Keratinocyte (primary cell): ENCODE results near the gene GTPBP1. TPM values are rescaled to one million over a fixed set of nuclear protein-coding genes. Genes with fewer than 3 reads are reported as not detected.
A peak's percentile ranks its signal among the peaks of the same experiment; 100 is the strongest.

Experiments used
- DNase-seq: peaks from one replicate; pipeline ENCODE4 v3.0.0-alpha.2; 2011; ENCODE audit warnings: low read depth, missing footprints, low spot score
- FAIRE-seq: peaks from 2 replicates; lab custom pipeline; 2011; peaks lifted over from hg19 to GRCh38; lab: Jason Lieb, UNC
- H2AFZ ChIP-seq: 2 replicates; pipeline ENCODE4 v1.6.0; 2012; ENCODE audit warnings: low read length, control low read depth, inconsistent platforms; ENCODE audit not compliant: control insufficient read depth
- H3K27ac ChIP-seq: 2 replicates; pipeline ENCODE4 v1.5.1; 2011; ENCODE audit warnings: low read length; ENCODE audit not compliant: control insufficient read depth, insufficient read depth
- H3K27me3 ChIP-seq: 3 replicates; pipeline ENCODE4 v1.6.0; 2011; ENCODE audit warnings: low read length; ENCODE audit not compliant: control insufficient read depth, insufficient read depth; ENCODE audit errors: extremely low read depth
- H3K36me3 ChIP-seq, 2 experiments: 2 replicates in 1 of 2; 3 replicates in 1 of 2; pipeline ENCODE4 v1.5.1; 2011; ENCODE audit warnings: low read length in 2 of 2, mild to moderate bottlenecking in 1 of 2; ENCODE audit not compliant: control insufficient read depth in 2 of 2, insufficient read depth in 2 of 2; ENCODE audit errors: extremely low read depth in 1 of 2
- H3K4me1 ChIP-seq: 3 replicates; pipeline ENCODE4 v1.5.1; 2011; ENCODE audit warnings: low read length; ENCODE audit not compliant: control insufficient read depth, insufficient read depth; ENCODE audit errors: extremely low read depth
- H3K4me2 ChIP-seq: 3 replicates; pipeline ENCODE4 v1.6.0; 2011; ENCODE audit warnings: low read depth, low read length; ENCODE audit not compliant: control insufficient read depth, insufficient read depth; ENCODE audit errors: extremely low read depth
- H3K4me3 ChIP-seq, 3 experiments: fragments of 200-600 bp in 1 of 3; sonication (generic) in 1 of 3; 2 replicates in 2 of 3; 3 replicates in 1 of 3; pipeline ENCODE4 v1.5.1; 2011 to 2016; ENCODE audit warnings: low read length in 3 of 3, mild to moderate bottlenecking in 3 of 3, control low read depth in 2 of 3, inconsistent platforms in 1 of 3, low read depth in 1 of 3, mixed read lengths in 1 of 3, mixed run types in 1 of 3, moderate library complexity in 1 of 3; ENCODE audit not compliant: control insufficient read depth in 2 of 3, insufficient read depth in 2 of 3; ENCODE audit errors: extremely low read depth in 1 of 3
- H3K79me2 ChIP-seq: 2 replicates; pipeline ENCODE4 v1.6.0; 2012; ENCODE audit warnings: low read length; ENCODE audit not compliant: control insufficient read depth, insufficient read depth
- H3K9ac ChIP-seq: 3 replicates; pipeline ENCODE4 v1.6.0; 2011; ENCODE audit warnings: low read length; ENCODE audit not compliant: control insufficient read depth, insufficient read depth; ENCODE audit errors: extremely low read depth
- H3K9me1 ChIP-seq: 3 replicates; pipeline ENCODE4 v1.6.0; 2011; ENCODE audit warnings: low read length; ENCODE audit not compliant: control insufficient read depth, insufficient read depth; ENCODE audit errors: extremely low read depth
- H3K9me3 ChIP-seq: 2 replicates; pipeline ENCODE4 v1.5.1; 2012; ENCODE audit warnings: low read depth, low read length; ENCODE audit not compliant: control insufficient read depth
- H4K20me1 ChIP-seq: 3 replicates; pipeline ENCODE4 v1.6.0; 2011; ENCODE audit warnings: low read length; ENCODE audit not compliant: control insufficient read depth, insufficient read depth; ENCODE audit errors: extremely low read depth
- CTCF ChIP-seq, 3 experiments: IDR thresholded peaks in 1 of 3; conservative IDR thresholded peaks in 1 of 3; optimal IDR thresholded peaks in 1 of 3; 2 replicates in 2 of 3; 3 replicates in 1 of 3; pipeline versions ENCODE3 to v1.5.1; 2011; ENCODE audit warnings: low read length in 3 of 3, mild to moderate bottlenecking in 3 of 3, moderate library complexity in 2 of 3, control low read depth in 1 of 3, inconsistent platforms in 1 of 3; ENCODE audit not compliant: insufficient read depth in 2 of 3; ENCODE audit errors: extremely low read depth in 1 of 3
- EZH2 ChIP-seq: IDR thresholded peaks from one replicate; pipeline ENCODE4 v1.6.1; 2012; ENCODE audit warnings: inconsistent platforms, mild to moderate bottlenecking, low read length, moderate library complexity
- dilution Hi-C: fragments of 300-500 bp; cut with MboI; formaldehyde crosslinking; loops from one replicate; pipeline ENCODE4 v1.7.0; 2020; ENCODE audit warnings: low sequenced_read_pairs; ENCODE audit not compliant: extremely low pct_ligation_motif_present
- polyA plus RNA-seq, 5 experiments: library from polyadenylated mRNA; depleted of rRNA in 3 of 5; stranded (reverse) in 3 of 5; stranded (forward) in 1 of 5; unstranded in 1 of 5; fragments of >200 nt; gene quantifications; 1 replicate in 1 of 5; 2 replicates in 3 of 5; 3 replicates in 1 of 5; pipeline versions ENCODE4 v1.2.1 to v1.2.3, GENCODE V29; 2011 to 2012; ENCODE audit warnings: missing spikeins in 2 of 5, low read depth in 1 of 5, low replicate concordance in 1 of 5

The GTPBP1 gene
- polyA plus RNA-seq, 1 donor (not counting 4 experiments of a cell fraction or from before 2014, with no cell fraction given): 16.3 TPM

GRCh38 chr22:38762551-38762983 is 56.8 kb downstream of the GTPBP1 start:
- Histone ChIP-seq H3K79me2 (no peaks in the 10 kb centered on the region), H3K9me1 (no peaks in the 10 kb centered on the region), H3K9me3 (no peaks in the 10 kb centered on the region), H2AFZ (no peak overlapping the region), H3K27ac (no peak overlapping the region), H3K4me1 (no peaks in the 10 kb centered on the region), H3K9ac (no peak overlapping the region), H3K4me3 (no peak overlapping the region), H3K36me3 (no peaks in the 10 kb centered on the region), H4K20me1 (peaks cover 4% of the 10 kb centered on the region), H3K27me3 (peaks cover 10% of the 10 kb centered on the region), H3K4me2 (no peak overlapping the region)
- DNase-seq: no peak
- no peak for TF ChIP-seq CTCF (optimal IDR thresholded peaks at IDR 0.05 in 1 of 3, IDR thresholded peaks at IDR 0.05 in 1 of 3, conservative IDR thresholded peaks at IDR 0.05 in 1 of 3; ENCODE audit: extremely low read depth in 1 of 3, insufficient read depth in 2 of 3, low read length in 3 of 3)
- no peak for FAIRE-seq
- dilution Hi-C loops: no loop called here

- no peaks in the 10 kb centered on the region for H3K79me2 ChIP-seq
- H3K27ac ChIP-seq: no peak overlapping the region
- TF ChIP-seq EZH2 (no peak), CTCF (optimal IDR thresholded peaks at IDR 0.05 in 1 of 3, IDR thresholded peaks at IDR 0.05 in 1 of 3, conservative IDR thresholded peaks at IDR 0.05 in 1 of 3; ENCODE audit: extremely low read depth in 1 of 3, insufficient read depth in 2 of 3, low read length in 3 of 3) (peak; percentile 95 to 98 (median 96))
- H3K4me2 ChIP-seq: no peak overlapping the region
- peak; percentile 66 for FAIRE-seq
- no peak overlapping the region for H2AFZ ChIP-seq
- H4K20me1 ChIP-seq: peaks cover 4% of the 10 kb centered on the region
- no peak overlapping the region for H3K9ac ChIP-seq
- dilution Hi-C loops: no loop called here
- H3K9me1 ChIP-seq: no peaks in the 10 kb centered on the region
- H3K9me3 ChIP-seq: no peaks in the 10 kb centered on the region
- no peak for DNase-seq
- no peaks in the 10 kb centered on the region for H3K4me1 ChIP-seq
- H3K4me3 ChIP-seq: no peak overlapping the region
- peaks cover 11% of the 10 kb centered on the region for H3K27me3 ChIP-seq
- H3K36me3 ChIP-seq: no peaks in the 10 kb centered on the region
These were observed 60.5 kb downstream of the GTPBP1 start for GRCh38 chr22:38766076-38766777.
